Panc1 (cell line): ENCODE measurements around the gene ENOSF1. TPM values are rescaled to one million over a fixed set of nuclear protein-coding genes. Genes with fewer than 3 reads are reported as not detected.

Experiments used
- ATAC-seq: fragments of 200-7000 bp; cut with Tn5 transposase; 2 replicates; pipeline ENCODE4 v1.9.1; 2020; ENCODE audit warnings: mild to moderate bottlenecking, moderate library complexity
- BruUV-seq: library from RNA; stranded (reverse); fragments of 400-500 nt; replicated peaks from 2 replicates; lab custom pipeline; 2021; lab: Mats Ljungman, UMichigan
- CTCF ChIA-PET: fragments of 300-600 bp; sonication (Branson Sonifier 250); formaldehyde crosslinking; loops from one replicate; lab custom pipeline; 2022; ENCODE audit warnings: antibody characterized with exemption; lab: Charles Lee
- POLR2A ChIA-PET: fragments of 300-600 bp; sonication (Branson Sonifier 250); formaldehyde crosslinking; loops from one replicate; lab custom pipeline; 2022; ENCODE audit warnings: antibody characterized with exemption; lab: Charles Lee
- DNase-seq: peaks from one replicate; pipeline ENCODE4 v3.0.0-alpha.2; 2010; ENCODE audit warnings: low read depth, low spot score
- H3K27ac ChIP-seq: 2 replicates; pipeline ENCODE4 v1.5.1; 2011; ENCODE audit warnings: mild to moderate bottlenecking, low read length, inconsistent platforms
- H3K27me3 ChIP-seq: fragments of 200-500 bp; sonication (Bioruptor generic); 2 replicates; pipeline ENCODE4 v1.6.0; 2014; ENCODE audit warnings: low read length, inconsistent platforms; ENCODE audit not compliant: control insufficient read depth, insufficient read depth
- H3K36me3 ChIP-seq: fragments of 200-500 bp; sonication (Bioruptor generic); 2 replicates; pipeline ENCODE4 v1.5.1; 2014; ENCODE audit warnings: inconsistent platforms, mild to moderate bottlenecking, low read length, moderate library complexity; ENCODE audit not compliant: control insufficient read depth, insufficient read depth
- H3K4me1 ChIP-seq: 2 replicates; pipeline ENCODE4 v1.5.1; 2011; ENCODE audit warnings: inconsistent platforms, mild to moderate bottlenecking, low read length, moderate library complexity; ENCODE audit not compliant: control insufficient read depth, insufficient read depth
- H3K4me3 ChIP-seq, 2 experiments: 2 replicates each; pipeline ENCODE4 v1.5.1; 2011 to 2012; ENCODE audit warnings: low read depth in 2 of 2, low read length in 2 of 2, mild to moderate bottlenecking in 2 of 2, inconsistent platforms in 1 of 2, moderate library complexity in 1 of 2
- H3K9me3 ChIP-seq: fragments of 200-500 bp; sonication (Bioruptor generic); 2 replicates; pipeline ENCODE4 v1.5.1; 2014; ENCODE audit warnings: low read depth, mild to moderate bottlenecking, inconsistent platforms, low read length, moderate library complexity; ENCODE audit not compliant: control insufficient read depth, insufficient read depth
- POLR2AphosphoS5 ChIP-seq: IDR thresholded peaks from 2 replicates; pipeline ENCODE4 v1.6.1; 2012; ENCODE audit warnings: mild to moderate bottlenecking, low read depth, low read length, moderate library complexity
- SIN3A ChIP-seq: IDR thresholded peaks from 2 replicates; pipeline ENCODE4 v1.6.1; 2012; ENCODE audit warnings: low read depth, mild to moderate bottlenecking, low read length, moderate library complexity, borderline replicate concordance; ENCODE audit not compliant: insufficient read depth
- TCF7L2 ChIP-seq: IDR thresholded peaks from 2 replicates; pipeline ENCODE4 v1.6.1; 2011; ENCODE audit warnings: mild to moderate bottlenecking, low read depth, low read length, inconsistent platforms
- in situ Hi-C: cut with HindIII; loops from 2 replicates; pipeline ENCODE4 v1.10.0; 2016; ENCODE audit warnings: low sequenced_read_pairs, low pct_unique_long_range_greater_than_20kb
- intact Hi-C: fragments of 100-400 bp; cut with micrococcal nuclease; formaldehyde crosslinking; loops from one replicate; pipeline ENCODE4 v1.10.0; 2022; ENCODE audit not compliant: unreplicated experiment
- total RNA-seq: library from RNA; stranded (reverse); gene quantifications from one replicate; pipeline ENCODE4 v1.2.1, GENCODE V29; 2021; ENCODE audit not compliant: unreplicated experiment
- TF ChIP-seq, protein P1 (sequence below), 2 experiments: IDR thresholded peaks; 2 replicates each; pipeline ENCODE4 v1.6.1; 2011 to 2012; ENCODE audit warnings: low read depth in 2 of 2, control low read depth in 1 of 2, low read length in 1 of 2, mild to moderate bottlenecking in 1 of 2, moderate library complexity in 1 of 2; ENCODE audit not compliant: insufficient read depth in 1 of 2
- TF ChIP-seq, protein P2 (sequence below): fragments of 450-650 bp; IDR thresholded peaks from 2 replicates; pipeline ENCODE4 v1.5.1; 2017; ENCODE audit warnings: mild to moderate bottlenecking

Gene ENOSF1
- total RNA-seq, 1 experiment from 2014 or later: 53.7 TPM

DNA sequence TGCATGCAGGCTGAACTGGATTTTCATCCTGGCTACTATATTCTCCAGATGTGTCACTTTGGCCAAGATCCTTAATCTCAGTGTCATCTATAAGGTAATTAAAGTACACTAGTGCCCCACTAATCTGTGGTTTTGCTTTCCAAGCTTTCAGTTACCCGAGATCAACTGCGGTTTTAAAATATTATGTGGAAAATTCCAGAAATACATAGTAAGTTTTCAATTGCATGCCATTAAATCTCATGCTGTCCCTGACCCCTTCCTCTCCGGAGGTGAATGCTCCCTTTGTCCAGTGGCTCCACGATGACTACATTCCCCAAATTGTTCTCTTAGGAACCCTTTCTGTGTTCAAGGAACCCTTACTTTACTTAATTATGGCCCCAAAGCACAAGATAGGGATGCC, 60.3 kb downstream of the ENOSF1 start:
- CTCF ChIA-PET: interaction anchor here (1.1 kb wide), 1 partner anchor 28 kb away, joined by 3 read pairs; no protein-coding TSS in a partner anchor
- intact Hi-C loops: no loop called here

DNA sequence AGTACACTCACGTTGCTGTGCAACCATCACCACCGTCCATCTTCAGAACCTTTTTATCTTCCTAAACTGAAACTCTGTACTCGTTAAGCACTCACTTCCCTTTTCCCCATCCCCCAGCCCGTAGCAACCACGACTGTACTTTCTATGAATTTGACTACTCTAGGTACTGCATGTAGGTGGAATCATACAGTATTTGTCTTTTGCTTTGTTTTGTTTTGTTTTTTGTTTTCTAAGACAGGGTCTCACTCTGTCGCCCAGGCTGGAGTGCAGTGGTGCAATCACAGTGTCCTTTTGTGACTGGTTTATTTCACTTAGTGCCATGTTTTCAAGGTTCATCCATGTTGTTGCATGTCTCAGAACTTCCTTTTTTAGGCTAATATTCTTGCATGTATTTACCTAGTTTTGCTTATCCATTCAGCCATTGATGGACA, 62.0 kb downstream of the ENOSF1 start:
- Histone ChIP-seq H3K36me3 (no peaks in the 10 kb centered on the region; the same call in 1 of the 2 replicates), H3K4me3 (peak overlapping the region in 1 of 2 experiments; percentile 16; a peak in 1 of 4 replicates), H3K4me1 (peaks cover 29% of the 10 kb centered on the region), H3K27ac (no peak overlapping the region), H3K9me3 (no peaks in the 10 kb centered on the region), H3K27me3 (no peaks in the 10 kb centered on the region)
- BruUV-seq: no TSS peak
- CTCF ChIA-PET: no interaction called here
- TF ChIP-seq, protein P1, sequence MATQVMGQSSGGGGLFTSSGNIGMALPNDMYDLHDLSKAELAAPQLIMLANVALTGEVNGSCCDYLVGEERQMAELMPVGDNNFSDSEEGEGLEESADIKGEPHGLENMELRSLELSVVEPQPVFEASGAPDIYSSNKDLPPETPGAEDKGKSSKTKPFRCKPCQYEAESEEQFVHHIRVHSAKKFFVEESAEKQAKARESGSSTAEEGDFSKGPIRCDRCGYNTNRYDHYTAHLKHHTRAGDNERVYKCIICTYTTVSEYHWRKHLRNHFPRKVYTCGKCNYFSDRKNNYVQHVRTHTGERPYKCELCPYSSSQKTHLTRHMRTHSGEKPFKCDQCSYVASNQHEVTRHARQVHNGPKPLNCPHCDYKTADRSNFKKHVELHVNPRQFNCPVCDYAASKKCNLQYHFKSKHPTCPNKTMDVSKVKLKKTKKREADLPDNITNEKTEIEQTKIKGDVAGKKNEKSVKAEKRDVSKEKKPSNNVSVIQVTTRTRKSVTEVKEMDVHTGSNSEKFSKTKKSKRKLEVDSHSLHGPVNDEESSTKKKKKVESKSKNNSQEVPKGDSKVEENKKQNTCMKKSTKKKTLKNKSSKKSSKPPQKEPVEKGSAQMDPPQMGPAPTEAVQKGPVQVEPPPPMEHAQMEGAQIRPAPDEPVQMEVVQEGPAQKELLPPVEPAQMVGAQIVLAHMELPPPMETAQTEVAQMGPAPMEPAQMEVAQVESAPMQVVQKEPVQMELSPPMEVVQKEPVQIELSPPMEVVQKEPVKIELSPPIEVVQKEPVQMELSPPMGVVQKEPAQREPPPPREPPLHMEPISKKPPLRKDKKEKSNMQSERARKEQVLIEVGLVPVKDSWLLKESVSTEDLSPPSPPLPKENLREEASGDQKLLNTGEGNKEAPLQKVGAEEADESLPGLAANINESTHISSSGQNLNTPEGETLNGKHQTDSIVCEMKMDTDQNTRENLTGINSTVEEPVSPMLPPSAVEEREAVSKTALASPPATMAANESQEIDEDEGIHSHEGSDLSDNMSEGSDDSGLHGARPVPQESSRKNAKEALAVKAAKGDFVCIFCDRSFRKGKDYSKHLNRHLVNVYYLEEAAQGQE (IDR thresholded peaks at IDR 0.05; ENCODE audit: insufficient read depth in 1 of 2, low read depth in 2 of 2, low read length in 1 of 2): no peak
- TF ChIP-seq, protein P2, sequence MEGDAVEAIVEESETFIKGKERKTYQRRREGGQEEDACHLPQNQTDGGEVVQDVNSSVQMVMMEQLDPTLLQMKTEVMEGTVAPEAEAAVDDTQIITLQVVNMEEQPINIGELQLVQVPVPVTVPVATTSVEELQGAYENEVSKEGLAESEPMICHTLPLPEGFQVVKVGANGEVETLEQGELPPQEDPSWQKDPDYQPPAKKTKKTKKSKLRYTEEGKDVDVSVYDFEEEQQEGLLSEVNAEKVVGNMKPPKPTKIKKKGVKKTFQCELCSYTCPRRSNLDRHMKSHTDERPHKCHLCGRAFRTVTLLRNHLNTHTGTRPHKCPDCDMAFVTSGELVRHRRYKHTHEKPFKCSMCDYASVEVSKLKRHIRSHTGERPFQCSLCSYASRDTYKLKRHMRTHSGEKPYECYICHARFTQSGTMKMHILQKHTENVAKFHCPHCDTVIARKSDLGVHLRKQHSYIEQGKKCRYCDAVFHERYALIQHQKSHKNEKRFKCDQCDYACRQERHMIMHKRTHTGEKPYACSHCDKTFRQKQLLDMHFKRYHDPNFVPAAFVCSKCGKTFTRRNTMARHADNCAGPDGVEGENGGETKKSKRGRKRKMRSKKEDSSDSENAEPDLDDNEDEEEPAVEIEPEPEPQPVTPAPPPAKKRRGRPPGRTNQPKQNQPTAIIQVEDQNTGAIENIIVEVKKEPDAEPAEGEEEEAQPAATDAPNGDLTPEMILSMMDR: no peak
- no peak for TF ChIP-seq POLR2AphosphoS5
- TF ChIP-seq TCF7L2: no peak
- ATAC-seq: no peak
- POLR2A ChIA-PET: no interaction called here
- no peak for DNase-seq
- in situ Hi-C loops: no loop called here
- intact Hi-C loops: no loop called here

More for the DNA sequence above, 60.3 kb downstream of the ENOSF1 start:
- Histone ChIP-seq H3K27ac (peak overlapping the region; percentile 52), H3K27me3 (no peaks in the 10 kb centered on the region), H3K4me1 (peaks cover 35% of the 10 kb centered on the region), H3K36me3 (no peaks in the 10 kb centered on the region; the same call in 1 of the 2 replicates), H3K4me3 (no peak overlapping the region), H3K9me3 (no peaks in the 10 kb centered on the region)
- POLR2A ChIA-PET: no interaction called here
- no TSS peak for BruUV-seq
- ATAC-seq (no peak), DNase-seq (no peak)
- TF ChIP-seq, protein P1 (IDR thresholded peaks at IDR 0.05; ENCODE audit: insufficient read depth in 1 of 2, low read depth in 2 of 2, low read length in 1 of 2): no peak
- TF ChIP-seq, protein P2: no peak
- TF ChIP-seq POLR2AphosphoS5 (no peak), TCF7L2 (no peak), SIN3A (no peak)
- in situ Hi-C loops: no loop called here
